SKM-1 treated with dmso at 0.1 percent for 144 hours (cell line): ENCODE results near the gene CUL2.

Source experiments
- DNase-seq: peaks from one replicate; lab custom pipeline; 2025; ENCODE audit not compliant: unreplicated experiment; lab: John Stamatoyannopoulos, UW

Gene CUL2

GRCh38 chr10:35090162-35090954 is at the start of gene CUL2:
Gene CUL2 (minus strand): TSS chr10:35090341. CDS start chr10:35071317, 19,024 bp downstream.
- DNase-seq, result peak; percentile 75

GRCh38 chr10:35136263-35136815 is 46.2 kb upstream of the CUL2 start:
- DNase-seq, result no peak

GRCh38 chr10:35135861-35136260 is 45.7 kb upstream of the CUL2 start:
- no peak for DNase-seq

GRCh38 chr10:35133586-35133985 is 43.4 kb upstream of the CUL2 start:
- no peak for DNase-seq

- DNase-seq, result no peak
Measured at GRCh38 chr10:35132727-35133126, 42.6 kb upstream of the CUL2 start.

GRCh38 chr10:35130663-35131062 is 40.5 kb upstream of the CUL2 start:
- DNase-seq, result no peak

- DNase-seq, result no peak
Measured at GRCh38 chr10:35129185-35129674, 39.1 kb upstream of the CUL2 start.

- no peak for DNase-seq
Measured at GRCh38 chr10:35127289-35127891, 37.2 kb upstream of the CUL2 start.

- peak; percentile 78 for DNase-seq
Measured at GRCh38 chr10:35126530-35127288, 36.6 kb upstream of the CUL2 start, which contains the start of gene CREM. Gene CREM (plus strand): TSS chr10:35126846. CDS start chr10:35137836, 10,990 bp downstream.

GRCh38 chr10:35126062-35126529 is 36.0 kb upstream of the CUL2 start:
- no peak for DNase-seq

GRCh38 chr10:35124540-35124939 is 34.4 kb upstream of the CUL2 start:
- DNase-seq, result no peak

- no peak for DNase-seq
Measured at GRCh38 chr10:35119378-35119777, 29.2 kb upstream of the CUL2 start.

GRCh38 chr10:35112571-35112970 is 22.4 kb upstream of the CUL2 start:
- no peak for DNase-seq

GRCh38 chr10:35103882-35104281 is 13.7 kb upstream of the CUL2 start:
- DNase-seq, result no peak

- DNase-seq, result no peak
Measured at GRCh38 chr10:35097510-35097909, 7.4 kb upstream of the CUL2 start.

GRCh38 chr10:35096312-35096711 is 6.2 kb upstream of the CUL2 start:
- DNase-seq, result no peak

GRCh38 chr10:35092851-35093250 is 2.7 kb upstream of the CUL2 start:
- no peak for DNase-seq

GRCh38 chr10:35091994-35092790 is 2.1 kb upstream of the CUL2 start:
- DNase-seq, result no peak

GRCh38 chr10:35089611-35090161 is 455 bp downstream of the CUL2 start:
- no peak for DNase-seq

GRCh38 chr10:35083242-35083641 is 6.9 kb downstream of the CUL2 start:
- no peak for DNase-seq
